Epithelial cell of prostate (primary cell): ENCODE data around the gene HCN4.

Experiments
- DNase-seq: peaks from one replicate; pipeline ENCODE4 v3.0.0-alpha.2; 2011; ENCODE audit warnings: low read depth, low spot score
- H3K27ac ChIP-seq: fragments of 450-650 bp; 2 replicates; pipeline ENCODE4 v1.5.1; 2017; ENCODE audit warnings: mild to moderate bottlenecking

The HCN4 gene

DNA sequence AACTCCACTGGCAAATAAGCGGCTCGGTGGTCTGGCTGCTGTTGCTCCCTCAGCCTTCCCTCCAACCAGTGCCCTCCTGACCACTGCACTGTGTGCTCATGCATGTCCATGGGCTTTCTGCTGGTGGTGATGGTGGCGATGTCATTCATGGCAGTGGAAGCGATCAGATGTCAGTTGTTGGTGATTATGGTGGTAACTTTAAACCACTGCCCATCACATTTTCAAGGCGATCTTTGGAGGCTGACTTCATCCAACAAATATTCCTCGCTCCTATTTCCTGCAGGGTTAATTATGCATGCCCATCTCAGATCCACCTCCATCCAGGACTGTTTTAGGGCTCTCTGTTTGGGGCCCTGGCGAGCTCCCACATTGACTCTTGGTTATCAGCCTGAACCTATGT is 13.4 kb upstream of the HCN4 start:
- no peak overlapping the region for H3K27ac ChIP-seq
- no peak for DNase-seq

DNA sequence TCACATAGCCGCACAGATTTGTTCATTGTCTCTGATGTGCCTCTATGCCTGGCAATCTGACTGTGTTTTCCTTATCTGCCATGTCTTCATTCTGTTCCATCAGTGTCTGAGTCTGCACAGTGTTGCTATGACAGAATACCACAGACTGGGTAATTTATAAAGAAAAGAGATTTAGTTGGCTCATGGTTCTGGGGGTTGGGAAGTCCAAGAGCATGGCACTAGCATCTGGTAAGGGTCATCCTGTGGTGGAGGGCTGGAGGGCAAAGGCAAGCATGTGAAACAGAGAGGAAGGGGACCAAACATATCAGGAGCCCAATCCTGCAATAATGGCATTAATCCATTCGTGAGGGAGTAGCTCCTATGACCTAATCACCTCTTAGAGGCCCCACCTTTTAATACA is 11.9 kb upstream of the HCN4 start:
- H3K27ac ChIP-seq, result no peak overlapping the region

GRCh38 chr15:73378089-73378488 is 9.3 kb upstream of the HCN4 start:
- DNase-seq, result no peak

More for the DNA sequence above, 11.9 kb upstream of the HCN4 start:
- DNase-seq, result no peak

DNA sequence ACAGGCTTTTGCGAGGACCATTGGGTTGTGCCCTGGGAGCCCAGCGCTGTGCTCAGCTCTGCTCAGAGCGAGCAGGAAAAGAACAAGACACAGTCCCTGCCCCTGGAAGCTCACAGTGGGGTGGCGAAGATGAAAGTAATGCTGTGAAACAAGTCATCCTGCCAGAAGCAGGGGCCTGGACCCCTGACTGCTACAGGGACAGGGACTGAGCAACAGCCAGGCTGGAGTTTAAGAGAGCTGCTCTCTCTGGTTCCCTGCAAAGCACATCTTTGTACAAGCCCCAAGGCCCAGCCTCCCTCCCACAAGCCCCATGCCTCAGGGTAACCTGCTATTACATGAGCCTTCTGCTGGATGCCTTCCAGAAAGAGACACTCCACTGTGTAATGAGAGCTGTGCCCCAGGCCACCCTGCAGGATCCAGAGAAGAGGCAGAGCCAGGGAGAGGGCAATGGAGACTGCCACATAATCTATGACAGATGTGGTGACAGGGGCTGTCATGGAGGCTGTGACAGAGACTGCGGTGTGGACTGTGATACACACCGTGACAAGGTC is 7.1 kb upstream of the HCN4 start:
- no peak for DNase-seq
- H3K27ac ChIP-seq, result no peak overlapping the region

More at GRCh38 chr15:73378089-73378488, 9.3 kb upstream of the HCN4 start:
- H3K27ac ChIP-seq, result no peak overlapping the region

DNA sequence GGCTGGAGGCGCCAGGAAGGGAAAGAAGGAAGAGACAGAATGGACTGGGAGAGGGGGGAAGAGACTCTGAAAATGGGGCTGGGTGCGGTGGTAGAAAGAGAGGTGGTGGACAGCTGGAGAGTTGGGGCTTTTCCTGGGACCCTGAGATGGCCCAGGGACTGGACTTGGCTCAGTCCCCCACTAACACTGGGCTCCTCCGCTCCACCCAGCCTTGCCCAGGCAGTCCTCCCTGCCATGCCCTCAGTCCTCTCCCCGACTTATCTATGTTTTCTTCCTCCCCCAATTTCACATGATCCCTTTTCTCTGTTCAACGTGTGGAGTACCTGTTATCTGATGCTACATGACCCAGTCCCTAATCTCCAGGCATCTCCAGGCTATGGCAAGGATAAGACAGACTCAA is 6.3 kb upstream of the HCN4 start:
- H3K27ac ChIP-seq, result no peak overlapping the region
- no peak for DNase-seq

DNA sequence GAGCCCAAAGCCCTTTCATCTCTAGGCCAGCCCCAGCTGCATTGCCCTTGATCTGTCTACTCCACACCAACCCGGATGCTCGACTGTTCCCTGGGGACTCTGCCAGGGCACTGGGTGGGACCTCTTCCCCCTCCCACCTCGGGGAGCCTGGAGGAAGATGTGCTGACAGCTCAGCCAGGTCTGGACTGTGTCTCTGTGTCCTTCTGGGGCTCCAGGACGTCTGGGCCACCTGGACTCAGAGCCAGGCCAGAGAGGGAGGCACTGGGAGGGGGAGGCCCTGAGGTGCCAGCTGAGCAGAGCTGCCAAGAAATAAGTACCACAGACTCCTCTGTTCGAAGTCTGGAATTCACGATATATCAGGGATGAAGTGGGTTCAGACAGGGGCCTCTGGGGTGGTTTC is 5.8 kb upstream of the HCN4 start:
- no peak overlapping the region for H3K27ac ChIP-seq
- no peak for DNase-seq

- DNase-seq, result no peak
- no peak overlapping the region for H3K27ac ChIP-seq
These were observed 4.5 kb upstream of the HCN4 start for GRCh38 chr15:73373221-73373620.

- no peak for DNase-seq
- no peak overlapping the region for H3K27ac ChIP-seq
These were observed 3.1 kb upstream of the HCN4 start for GRCh38 chr15:73371812-73372211.

DNA sequence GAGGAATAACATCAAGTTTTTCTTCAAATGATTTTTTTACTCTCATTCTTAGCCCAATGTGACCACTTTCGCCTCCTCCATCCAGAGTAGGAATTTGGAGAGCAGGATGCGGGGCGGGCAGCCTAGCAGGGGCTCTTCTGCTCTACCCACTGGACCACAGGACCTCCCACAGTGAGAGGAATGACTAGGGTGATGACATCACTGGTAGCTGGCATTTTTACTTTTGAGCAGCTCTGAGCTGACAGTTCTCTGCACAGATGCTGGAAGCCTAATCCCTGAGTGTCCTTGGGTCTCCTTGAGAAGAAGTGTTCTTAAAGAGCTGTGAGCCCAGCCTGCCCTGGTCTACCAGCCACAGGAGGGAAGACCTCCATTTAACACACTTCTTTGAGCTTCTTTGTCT is 1.4 kb upstream of the HCN4 start:
- no peak for DNase-seq
- H3K27ac ChIP-seq, result no peak overlapping the region

GRCh38 chr15:73369154-73369694 is 466 bp upstream of the HCN4 start:
- DNase-seq, result no peak
- H3K27ac ChIP-seq, result no peak overlapping the region

GRCh38 chr15:73367624-73368300 is 996 bp downstream of the HCN4 start:
- no peak for DNase-seq
- no peak overlapping the region for H3K27ac ChIP-seq

DNA sequence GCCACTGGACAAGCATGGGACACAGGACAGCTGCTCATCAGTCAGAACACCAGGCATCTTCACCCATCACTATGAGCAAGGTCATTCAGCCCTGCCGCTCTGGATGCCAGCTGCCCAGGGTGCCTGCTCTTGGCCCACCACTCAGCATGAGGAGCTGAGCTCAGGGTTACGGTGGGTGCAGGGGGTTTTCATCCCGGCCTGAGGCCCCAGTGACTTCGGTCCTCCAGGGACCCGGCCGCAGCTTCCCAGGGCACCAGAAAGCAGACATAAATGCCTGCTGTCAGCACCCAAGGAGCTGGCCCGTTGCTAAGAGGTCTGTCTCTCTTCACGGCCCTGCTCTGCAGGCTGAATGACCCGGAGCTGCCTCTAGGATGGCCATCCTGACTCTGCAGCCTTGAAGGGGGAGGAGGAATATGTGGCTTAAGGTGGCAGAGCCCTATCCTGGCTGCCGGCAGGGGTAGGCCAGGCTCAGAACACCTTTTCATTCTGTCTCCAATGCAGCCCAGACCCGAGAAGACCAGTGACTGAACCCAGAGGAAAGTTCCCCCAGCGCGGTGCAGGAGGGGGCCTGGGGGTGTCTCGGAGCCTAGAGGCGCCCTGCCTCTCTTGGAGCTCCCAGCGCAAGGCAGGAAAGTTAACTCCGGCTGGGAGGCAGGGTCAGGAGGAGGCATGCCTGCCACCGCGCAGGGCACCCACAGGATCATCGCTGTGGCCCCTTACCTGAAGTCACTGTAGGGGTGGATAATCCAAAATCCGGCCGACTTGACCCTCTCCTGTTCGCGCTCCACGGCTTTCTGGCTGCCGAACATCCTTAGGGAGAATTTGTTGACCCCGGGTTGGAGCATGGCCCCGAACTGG is 1.8 kb downstream of the HCN4 start:
- H3K27ac ChIP-seq, result no peak overlapping the region
- no peak for DNase-seq

GRCh38 chr15:73364070-73364469 is 4.7 kb downstream of the HCN4 start:
- DNase-seq, result no peak
- H3K27ac ChIP-seq, result no peak overlapping the region

DNA sequence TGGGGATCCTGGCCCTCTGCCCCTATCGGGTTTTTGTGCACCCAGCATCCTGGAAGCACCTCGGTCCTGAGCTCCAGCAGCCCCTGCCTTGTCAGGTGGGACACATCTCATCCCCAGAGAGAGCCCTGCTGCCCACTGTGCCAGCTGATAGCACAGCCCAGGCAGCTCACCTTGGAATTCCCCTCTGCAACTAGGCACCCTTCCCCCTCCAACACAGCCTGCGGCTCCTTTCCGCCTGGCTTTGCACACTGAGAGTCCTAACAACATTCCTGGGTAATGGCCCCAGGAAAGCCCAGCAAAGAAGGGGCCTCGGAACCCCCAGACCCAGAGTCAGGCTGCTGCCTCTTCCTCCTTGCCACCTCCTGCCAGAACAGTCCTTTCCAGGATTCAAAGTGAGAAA is 5.9 kb downstream of the HCN4 start:
- H3K27ac ChIP-seq, result no peak overlapping the region
- DNase-seq, result no peak

GRCh38 chr15:73361337-73361736 is 7.4 kb downstream of the HCN4 start:
- no peak overlapping the region for H3K27ac ChIP-seq
- no peak for DNase-seq

GRCh38 chr15:73359651-73360050 is 9.1 kb downstream of the HCN4 start:
- no peak for DNase-seq
- H3K27ac ChIP-seq, result no peak overlapping the region

- no peak overlapping the region for H3K27ac ChIP-seq
- DNase-seq, result no peak
These were observed 10.6 kb downstream of the HCN4 start for GRCh38 chr15:73357999-73358665.

DNA sequence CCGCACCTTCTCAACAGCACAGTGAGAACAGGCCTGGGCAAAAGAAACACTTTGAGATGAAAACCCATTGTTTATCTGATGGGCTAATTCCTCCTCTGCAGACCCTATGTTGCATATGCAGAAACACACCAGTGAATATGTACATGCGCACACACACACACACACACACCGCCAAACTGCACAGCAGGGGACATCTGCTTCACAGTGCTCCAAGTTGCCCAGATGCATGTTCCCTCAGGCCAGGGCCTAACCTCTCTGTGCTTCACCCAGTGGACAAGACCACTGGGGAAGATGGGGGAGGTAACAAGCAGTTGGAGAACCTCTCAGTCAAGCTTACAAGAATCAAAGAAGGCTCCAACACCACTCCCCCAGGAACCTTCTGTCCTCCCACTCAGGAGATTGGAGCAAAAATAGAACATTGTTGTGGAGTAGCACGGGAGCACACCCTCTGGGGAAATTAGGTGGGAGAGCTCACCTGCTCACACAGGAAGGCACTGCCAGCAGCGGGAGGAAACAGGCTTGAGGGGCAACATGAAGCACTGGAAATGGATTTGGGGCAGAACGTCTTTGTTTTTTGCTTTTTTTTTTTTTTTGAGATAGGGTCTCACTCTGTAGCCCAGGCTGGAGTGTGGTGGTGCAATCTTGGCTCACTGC is 13.0 kb downstream of the HCN4 start:
- no peak overlapping the region for H3K27ac ChIP-seq
- no peak for DNase-seq

DNA sequence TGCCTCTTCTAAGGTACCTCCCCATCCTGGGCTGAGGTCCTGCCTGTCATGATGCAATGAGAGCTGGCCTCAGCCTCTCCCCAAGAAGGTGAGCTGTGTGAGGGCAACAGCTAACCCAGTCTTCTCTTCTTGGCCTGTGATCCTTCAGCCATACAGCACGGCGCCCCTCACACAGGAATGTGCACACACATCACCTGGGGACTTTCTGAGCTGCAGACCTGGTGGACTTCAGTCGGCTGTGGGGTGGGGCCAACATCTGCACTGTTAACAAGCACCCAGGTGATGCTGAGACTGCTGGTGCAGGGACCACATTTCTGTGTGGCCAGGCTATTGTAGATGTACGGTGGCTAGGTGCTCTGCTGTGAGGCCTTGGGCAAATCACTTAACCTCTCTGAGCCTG is 14.5 kb downstream of the HCN4 start:
- no peak overlapping the region for H3K27ac ChIP-seq
- DNase-seq, result no peak

DNA sequence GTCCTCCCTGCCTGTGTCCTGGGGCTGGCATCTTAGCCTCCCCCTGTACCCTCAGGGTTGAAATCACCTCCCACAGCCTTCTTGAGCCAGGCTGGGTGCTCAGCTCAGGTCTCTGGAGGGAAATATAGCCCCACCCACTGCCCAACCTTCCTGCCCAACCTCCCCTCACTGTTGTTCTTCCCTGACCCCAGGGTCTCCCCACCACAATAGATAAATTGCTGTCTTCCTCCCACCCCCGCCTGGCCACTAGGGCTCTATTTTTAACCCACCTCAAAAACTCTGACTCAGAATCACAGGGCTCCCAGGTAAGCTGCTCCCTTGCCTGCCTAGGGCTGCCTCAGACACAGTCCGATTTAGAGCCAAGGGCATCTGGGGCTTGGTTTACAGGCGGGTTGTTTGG is 15.0 kb downstream of the HCN4 start:
- H3K27ac ChIP-seq, result no peak overlapping the region
- DNase-seq, result no peak
